ENCODE results near the gene DENND1A. TPM values are rescaled to one million over a fixed set of nuclear protein-coding genes. Genes with fewer than 3 reads are reported as not detected.

DENND1A gene
- polyA plus RNA-seq, 1 donor: 16.7 TPM

DNA sequence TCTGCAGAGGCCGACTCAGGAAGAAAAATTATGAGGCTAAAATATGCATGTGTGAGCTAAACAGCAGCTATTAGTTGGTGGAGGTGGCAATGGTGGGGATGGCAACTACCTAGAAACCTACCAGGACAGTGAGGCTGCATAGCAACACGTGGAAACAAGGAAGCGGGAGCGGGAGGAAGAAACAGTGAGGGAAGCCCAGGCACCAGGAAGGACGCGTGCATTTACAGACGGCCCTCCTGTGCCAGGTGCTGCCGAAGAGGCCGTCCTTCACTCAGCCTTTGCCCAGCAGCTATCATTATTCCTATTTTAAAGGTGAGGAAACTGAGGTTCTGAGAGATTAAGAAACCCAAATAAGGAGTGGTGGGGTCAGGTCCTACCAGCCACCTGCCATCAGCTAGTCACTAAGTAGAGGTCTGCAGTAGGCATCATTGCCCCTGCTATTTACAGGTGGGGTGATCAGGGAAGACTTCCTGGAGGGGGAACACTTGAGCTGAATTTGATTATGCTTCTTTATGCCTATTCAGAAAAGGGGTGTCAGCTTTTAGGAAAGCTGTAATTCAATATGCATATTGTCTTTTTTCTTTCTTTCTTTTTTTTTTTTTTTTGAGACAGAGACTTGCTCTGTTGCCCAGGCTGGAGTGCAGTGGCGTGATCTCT, 448.6 kb downstream of the DENND1A start:
- no peak for DNase-seq

DNA sequence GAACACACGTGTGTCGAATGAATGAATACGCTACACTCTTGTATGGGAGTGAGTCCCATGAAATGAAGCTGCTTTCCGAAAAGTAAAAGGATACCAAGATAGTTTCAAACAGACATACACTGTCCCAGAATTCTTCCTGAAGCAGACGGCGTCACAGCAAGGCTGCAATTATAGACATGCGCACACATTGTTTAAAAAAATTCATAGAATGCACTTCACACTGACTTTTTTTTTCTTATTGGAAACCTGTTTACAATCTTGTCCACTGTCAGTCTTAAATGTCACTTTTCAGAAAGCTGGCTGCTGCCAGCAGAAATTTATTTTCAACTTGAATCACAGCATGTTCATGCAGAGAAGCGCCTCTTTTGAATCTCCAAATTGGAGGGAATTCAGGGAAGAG, 449.1 kb downstream of the DENND1A start:
- no peak for DNase-seq

DNA sequence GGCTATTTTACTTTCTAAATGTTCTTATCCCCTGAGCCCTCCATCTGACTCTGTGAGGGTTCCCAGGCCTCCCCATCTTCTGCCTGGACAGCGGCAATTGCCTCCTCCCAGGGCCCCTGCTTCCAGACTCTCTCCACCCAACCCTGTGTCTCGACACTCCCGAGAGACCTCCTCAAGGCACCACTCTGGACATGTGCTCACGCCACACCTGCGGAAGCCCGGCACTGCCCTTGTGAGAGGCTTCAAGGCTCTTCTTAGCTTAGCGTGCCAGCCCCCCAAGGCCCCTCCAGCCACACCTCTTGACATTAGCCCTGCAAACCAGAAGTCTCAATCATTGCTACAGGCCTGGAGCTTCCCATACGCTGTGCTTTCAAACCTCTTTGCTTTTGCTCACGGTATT, 449.8 kb downstream of the DENND1A start:
- no peak for DNase-seq

GRCh38 chr9:123478967-123479602, 450.8 kb downstream of the DENND1A start:
- DNase-seq: no peak

DNA sequence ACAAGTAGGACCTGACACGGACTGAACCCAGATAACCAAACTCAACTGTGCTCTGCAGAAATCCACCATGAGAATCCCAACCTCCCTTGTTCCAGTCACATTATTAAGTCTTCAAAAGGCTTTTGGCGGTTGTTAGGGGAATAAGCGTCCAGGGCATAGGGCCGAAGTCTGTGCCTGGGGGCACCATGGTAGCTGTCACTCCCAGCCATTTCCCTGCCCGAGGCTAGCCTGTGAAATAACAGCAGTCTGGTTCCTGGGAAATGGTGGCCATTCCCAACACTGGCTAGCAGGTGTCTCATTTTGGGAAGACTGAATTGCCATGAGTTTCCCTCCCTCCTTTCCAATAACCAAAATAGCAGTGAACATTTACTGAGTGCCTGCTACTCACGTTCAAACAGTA, 451.8 kb downstream of the DENND1A start:
- no peak for DNase-seq

DNA sequence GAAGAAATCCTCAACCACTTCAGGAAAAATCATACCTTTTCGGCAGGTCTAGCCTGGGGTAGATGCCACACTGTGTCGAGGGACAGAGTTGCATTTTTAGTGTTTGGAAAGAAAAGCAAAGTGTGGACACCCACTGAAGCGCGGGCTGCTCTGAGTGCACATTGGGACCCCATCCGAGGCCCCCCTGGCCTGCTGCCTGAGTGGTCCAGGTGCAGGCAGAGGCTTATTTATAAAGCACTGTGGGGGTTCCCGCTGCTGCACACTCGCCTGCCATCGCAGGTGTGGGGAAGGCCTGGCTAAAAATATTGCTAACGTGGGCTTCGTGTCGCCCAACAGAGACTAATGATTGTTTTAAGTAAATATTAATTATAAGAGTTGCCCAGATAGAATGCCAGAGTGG, 454.5 kb downstream of the DENND1A start:
- no peak for DNase-seq

DNA sequence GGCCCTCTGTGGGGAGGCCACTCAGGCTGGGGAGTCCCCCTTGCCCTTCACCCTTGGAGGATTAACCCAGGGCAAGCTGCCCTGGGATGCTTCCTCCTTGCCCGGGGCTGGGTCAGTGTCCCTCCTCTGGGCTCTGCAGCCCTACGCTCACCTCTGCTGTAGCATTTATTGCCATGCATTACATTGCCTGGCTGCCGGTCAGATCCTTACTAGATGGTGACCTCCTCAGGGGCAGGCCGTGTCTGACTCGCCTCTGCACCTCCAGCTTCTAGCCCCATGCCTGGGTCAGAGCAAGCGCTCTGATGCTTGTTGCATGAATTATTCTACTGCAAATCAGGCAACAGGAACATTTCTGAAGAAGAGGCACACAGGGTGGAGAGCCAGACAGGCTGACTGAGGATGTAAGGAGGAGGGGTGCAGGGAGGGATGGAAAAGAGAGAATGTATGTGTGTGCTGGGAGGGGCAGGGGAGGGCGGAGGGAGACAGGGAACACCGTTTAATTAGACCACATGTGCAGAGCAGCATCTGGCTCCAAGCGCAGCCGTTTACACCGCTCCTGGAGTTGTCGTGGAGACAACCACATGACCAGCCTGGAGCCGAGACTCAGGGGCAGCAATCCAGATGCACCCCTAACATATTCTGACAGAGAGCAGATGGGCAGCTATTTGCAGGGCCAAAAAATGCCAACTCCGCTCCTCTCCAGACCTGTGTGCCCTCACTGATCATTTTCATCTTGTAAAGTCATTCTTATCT, 456.9 kb downstream of the DENND1A start:
- no peak for DNase-seq

DNA sequence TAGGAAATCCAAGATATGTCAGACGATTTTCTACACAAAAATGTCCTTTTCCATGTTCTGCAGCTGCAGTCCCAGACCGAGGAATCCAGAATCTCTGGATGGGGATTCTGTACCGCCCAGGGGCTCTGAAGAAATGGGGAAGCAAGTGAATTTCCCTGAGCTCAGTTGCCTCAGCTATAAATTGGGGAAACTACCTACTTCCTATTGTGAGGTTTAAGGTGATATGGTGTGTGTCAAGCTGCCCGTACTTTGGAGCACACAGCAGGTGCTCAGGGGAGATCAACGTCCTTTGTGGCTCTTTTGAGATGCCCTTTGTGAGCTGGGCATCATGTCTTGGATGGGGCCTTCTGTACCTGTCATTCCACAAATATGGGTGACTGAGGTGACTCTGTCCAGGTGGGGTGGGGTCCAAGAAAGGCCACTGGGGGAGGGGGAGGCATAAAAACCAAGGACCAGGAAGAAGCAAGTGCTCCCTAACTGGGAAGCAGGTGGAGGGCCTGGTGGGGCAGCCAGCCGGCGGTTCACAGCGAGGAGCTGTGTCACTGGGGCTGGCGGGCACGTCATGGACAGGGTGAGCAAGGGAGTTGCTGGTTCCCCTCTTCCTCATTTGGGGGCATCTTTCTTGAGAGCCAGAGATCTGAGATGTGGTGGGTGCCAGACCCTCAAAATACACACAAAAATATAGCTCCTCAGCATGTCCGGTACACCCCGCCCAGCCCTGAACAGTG, 457.9 kb downstream of the DENND1A start:
- DNase-seq: no peak

DNA sequence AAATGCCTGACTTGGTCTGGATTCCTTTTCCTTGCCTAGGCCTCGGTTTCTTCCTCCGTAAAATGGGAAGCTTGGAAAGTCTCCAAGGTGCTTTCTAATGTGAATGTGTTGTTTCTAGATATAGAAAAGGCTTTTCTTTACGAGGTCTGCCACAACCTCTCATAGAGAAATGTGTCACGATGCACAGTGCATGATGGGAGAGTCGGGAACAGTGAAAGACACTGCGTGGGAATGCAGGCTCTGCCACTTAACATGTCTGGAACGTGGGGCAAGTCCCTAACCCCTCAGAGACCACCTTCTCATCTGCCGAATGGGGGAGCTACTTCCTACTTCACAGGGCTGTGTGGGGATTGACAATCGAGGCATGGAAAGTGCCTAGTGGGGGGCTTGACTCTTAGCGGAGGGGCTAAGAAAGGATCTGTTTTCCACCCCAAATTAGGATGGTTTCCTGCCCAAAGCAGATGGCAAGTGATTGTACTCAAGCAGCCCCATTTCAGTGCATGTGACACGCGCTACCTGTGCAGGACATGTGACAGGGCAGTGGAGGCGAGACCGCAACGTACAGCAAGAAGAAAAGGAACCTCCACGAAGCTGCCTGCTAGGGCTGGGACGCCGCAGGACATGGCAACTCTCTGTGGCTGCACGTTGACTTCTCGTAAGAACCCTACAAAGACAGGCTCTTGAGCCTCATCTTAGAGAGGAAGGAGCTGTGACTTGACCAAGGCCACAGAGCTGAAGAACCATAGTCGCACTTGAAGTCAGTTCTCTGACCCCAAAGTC, 458.7 kb downstream of the DENND1A start:
- DNase-seq: no peak

DNA sequence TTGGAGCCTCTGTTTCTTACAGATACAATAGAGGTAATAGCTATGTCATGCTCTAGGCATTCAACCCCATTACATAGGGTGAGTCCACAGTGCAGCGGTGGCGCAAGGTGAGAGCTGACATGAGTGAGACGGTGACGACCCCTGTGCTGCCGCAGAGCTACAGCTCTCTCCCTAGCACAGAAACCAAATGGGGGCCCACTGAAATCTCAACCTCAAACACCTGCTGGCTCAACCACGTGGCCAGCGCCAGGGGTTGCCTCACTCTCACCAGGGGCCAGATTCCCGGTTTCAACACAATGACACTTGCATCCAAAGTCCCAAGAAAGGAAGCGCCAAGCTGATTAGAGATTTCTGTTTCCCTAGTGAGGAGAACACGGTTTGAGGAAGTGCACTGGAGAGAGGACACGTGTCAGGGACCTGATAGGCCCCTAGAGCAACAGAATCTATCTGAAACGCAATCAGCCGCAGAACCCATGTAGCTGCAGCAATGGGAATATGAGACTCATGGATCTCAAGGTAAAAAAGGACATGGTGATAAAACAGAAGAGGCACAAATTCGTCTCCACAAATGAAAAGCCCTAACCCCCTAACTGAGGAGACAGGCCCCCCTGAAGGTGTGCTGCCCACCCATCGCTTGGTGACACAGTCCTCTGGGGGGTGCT, 459.7 kb downstream of the DENND1A start:
- DNase-seq: no peak

DNA sequence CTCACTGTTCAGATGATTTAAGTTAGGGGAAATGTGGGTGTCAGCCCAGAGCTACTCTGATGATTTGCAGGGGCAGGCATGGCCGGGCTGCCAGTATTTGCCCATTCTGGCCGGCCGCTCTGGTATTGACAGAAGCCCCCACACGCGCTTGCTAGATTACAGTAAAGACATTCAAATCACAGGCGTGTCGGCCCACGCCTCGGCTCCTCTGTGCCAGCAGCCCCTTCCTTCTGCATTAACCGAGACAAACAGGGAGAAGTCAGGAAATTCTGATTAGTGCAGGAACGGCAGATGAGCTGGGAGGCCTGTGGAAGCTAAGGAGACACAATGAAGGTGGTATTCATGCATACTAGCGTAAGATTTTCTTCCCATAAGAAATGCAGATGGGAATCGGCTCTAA, 460.6 kb downstream of the DENND1A start:
- no peak for DNase-seq

GRCh38 chr9:123468541-123468940, 461.4 kb downstream of the DENND1A start:
- no peak for DNase-seq

GRCh38 chr9:123465304-123465703, 464.6 kb downstream of the DENND1A start:
- DNase-seq: no peak

DNA sequence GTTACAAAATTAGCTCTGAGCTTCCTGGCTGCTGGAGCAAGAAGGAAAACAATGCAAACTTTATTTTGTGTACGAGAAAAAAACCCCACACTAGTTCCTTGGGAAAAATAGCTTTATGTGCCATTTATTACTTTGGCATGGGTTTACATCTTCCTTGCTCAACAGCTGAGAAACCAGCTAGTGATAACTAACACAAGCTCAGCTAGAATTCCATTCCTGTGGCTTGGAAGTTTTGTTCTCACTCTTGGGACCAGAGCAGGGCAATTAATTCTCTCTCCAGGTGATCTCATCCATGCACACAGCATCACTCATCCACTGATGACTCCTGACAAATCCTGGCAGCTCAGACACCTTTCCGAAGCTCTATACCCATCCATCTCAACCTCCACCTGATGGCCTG, 469.8 kb downstream of the DENND1A start:
- no peak for DNase-seq

DNA sequence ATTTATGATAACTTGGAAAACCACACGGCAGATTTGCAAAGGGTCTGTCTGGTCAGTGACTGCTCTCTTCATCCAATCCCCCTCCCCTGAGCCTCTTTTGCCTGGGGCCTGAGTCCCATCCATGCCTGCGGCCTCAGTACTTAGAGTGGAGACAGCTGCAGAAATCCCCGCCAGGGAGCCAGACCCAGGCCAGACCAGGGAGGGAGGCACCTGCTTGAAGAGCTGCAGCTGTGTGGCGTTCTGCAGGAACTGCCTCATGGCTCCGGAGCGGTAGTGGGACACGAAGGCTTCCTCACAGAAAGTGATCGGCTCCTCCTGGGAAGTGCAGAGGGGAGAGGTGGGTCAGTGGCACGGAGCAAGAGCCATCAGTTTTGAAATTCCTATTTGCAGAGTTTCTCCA, 472.3 kb downstream of the DENND1A start:
- peak; percentile 68 for DNase-seq

- DNase-seq: no peak
These were observed 473.9 kb downstream of the DENND1A start for GRCh38 chr9:123456011-123456410.

DNA sequence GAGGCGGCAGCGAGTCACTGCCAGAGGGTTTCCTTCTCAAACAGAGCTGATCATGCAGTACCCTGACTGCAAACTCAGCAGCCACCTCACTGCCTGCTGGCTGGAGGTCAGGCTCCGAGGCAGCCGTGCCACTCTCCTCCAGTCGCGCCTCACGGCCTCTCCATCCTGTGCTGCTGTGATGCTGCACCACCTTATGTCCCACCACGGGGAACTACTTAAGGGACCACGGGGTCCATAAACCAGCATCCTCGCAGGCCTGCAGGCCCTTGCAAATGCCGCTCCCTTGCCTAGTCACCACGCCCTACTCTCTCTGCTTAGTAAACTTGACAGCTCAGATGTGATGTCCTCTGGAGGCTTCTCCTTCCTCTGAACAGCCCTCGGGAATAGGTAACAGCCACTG, 474.7 kb downstream of the DENND1A start:
- no peak for DNase-seq

DNA sequence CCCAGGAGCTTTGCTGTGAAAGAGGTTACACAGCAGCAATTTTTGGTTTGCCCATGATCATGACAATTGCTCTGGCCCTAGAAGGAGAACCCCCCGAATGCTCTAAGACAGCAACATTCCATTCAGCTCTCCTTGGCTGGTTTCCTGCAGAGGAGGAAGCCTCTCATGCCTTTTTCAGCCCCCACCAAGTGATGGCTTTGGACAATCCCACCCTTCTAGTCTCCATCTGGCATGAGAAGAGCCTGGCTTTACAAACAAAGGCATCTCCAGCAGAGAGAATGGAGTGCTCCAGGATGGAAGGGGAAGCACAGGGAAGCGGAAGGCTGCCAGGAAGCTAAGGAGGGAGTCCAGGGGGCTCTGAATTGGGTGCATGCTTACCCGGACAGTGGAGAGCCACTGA, 475.6 kb downstream of the DENND1A start:
- no peak for DNase-seq

DNA sequence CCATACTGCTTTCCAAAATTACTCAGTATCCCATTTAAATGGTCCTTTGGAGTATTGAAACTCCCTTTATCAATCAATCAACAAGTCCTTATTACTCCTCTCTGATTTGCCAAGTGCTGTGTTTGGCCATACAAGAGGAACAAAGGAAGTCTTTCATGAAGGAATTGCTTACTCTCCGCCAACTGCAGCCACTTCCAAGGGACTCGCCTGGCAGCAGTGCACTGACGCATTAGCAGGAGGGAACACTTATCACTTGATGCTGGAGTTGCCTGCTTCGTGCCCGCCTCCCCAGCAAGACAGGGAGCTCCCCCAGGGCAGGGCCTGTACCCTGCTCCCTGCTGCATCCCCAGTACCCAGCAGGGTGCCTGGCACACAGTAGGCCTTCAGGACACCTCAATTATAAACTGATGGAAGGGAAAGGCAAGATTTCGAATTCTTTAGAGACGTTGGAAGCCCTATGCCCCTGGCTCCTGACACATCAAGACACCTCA, 476.1 kb downstream of the DENND1A start:
- DNase-seq: no peak

- DNase-seq: peak; percentile 56
These were observed 476.8 kb downstream of the DENND1A start for GRCh38 chr9:123453076-123453667.

- no peak for DNase-seq
These were observed 478.9 kb downstream of the DENND1A start for GRCh38 chr9:123450996-123451395.

Data from hindlimb muscle (tissue), 1 donor.